Measurements from ENCODE around the gene MXRA5. TPM values are rescaled to one million over a fixed set of nuclear protein-coding genes. Genes with fewer than 3 reads are reported as not detected.

The MXRA5 gene, protein sequence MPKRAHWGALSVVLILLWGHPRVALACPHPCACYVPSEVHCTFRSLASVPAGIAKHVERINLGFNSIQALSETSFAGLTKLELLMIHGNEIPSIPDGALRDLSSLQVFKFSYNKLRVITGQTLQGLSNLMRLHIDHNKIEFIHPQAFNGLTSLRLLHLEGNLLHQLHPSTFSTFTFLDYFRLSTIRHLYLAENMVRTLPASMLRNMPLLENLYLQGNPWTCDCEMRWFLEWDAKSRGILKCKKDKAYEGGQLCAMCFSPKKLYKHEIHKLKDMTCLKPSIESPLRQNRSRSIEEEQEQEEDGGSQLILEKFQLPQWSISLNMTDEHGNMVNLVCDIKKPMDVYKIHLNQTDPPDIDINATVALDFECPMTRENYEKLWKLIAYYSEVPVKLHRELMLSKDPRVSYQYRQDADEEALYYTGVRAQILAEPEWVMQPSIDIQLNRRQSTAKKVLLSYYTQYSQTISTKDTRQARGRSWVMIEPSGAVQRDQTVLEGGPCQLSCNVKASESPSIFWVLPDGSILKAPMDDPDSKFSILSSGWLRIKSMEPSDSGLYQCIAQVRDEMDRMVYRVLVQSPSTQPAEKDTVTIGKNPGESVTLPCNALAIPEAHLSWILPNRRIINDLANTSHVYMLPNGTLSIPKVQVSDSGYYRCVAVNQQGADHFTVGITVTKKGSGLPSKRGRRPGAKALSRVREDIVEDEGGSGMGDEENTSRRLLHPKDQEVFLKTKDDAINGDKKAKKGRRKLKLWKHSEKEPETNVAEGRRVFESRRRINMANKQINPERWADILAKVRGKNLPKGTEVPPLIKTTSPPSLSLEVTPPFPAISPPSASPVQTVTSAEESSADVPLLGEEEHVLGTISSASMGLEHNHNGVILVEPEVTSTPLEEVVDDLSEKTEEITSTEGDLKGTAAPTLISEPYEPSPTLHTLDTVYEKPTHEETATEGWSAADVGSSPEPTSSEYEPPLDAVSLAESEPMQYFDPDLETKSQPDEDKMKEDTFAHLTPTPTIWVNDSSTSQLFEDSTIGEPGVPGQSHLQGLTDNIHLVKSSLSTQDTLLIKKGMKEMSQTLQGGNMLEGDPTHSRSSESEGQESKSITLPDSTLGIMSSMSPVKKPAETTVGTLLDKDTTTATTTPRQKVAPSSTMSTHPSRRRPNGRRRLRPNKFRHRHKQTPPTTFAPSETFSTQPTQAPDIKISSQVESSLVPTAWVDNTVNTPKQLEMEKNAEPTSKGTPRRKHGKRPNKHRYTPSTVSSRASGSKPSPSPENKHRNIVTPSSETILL (N-terminal part only)
- 9.7 TPM for polyA plus RNA-seq (2013, experiment 1 of 2)
- 9.2 TPM for polyA plus RNA-seq (2013, experiment 2 of 2)

DNA sequence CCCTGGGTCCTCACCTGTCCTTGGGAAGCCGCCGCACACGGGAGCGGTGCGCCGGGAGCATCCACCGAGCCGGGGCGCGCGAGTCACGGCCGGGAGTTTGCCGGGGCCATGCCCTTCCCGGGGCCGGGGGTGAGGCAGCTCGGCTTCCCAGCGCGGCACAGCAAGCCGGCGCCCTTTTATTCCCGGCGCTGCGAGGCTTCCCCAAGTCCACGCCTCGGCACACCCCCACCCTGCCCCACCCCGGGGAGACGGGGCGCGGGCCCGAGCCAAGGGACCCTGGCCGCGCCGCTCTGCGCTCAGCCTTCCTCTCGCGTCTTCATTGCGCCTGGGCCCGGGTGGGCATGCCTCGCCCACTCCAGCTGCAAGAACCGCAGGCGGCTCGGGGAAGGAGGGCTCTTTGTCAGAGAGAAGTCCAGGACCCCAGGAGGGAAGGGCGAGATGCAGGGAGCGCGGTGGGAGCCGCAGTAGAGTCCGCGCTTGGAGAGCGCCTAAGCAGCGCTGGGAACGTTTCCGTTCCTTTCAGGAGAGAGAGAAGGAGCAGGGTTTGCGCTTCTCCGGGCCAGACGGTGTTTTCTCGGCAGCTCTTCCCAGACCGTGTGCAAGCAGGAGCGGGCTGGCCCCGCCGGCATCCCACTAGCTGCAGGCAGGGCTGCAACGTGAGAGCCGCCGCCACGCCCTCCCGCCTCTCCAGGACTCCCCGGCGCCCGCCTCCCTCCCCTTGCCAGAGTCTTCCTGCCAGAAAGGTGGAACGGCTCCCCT, at the start of gene MXRA5:
Gene MXRA5 (minus strand): TSS at position 152 of the 759 bp plus-strand sequence. CDS start 2,819 bp downstream, outside the sequence.
- H3K36me3 ChIP-seq (ENCODE audit: control insufficient read depth, insufficient read depth, low read length), result no peaks in the 10 kb centered on the region
- H3K4me3 ChIP-seq (ENCODE audit: extremely low read depth, insufficient read depth, low read length, poor library complexity, severe bottlenecking), result peak within 1 kb of the TSS; percentile 41
- H3K4me1 ChIP-seq (ENCODE audit: control insufficient read depth, insufficient read depth, low read length, poor library complexity, severe bottlenecking), result no peaks in the 10 kb centered on the region
- H3K27ac ChIP-seq (ENCODE audit: low read depth, low read length, severe bottlenecking), result no peak within 1 kb of the TSS
- 0% methylated on average over 11 of the region's 70 CpGs for WGBS, 2 experiments (ENCODE audit: insufficient coverage in 2 of 2)
- no peaks in the 10 kb centered on the region for H3K9me3 ChIP-seq (ENCODE audit: control insufficient read depth, low read length)

DNA sequence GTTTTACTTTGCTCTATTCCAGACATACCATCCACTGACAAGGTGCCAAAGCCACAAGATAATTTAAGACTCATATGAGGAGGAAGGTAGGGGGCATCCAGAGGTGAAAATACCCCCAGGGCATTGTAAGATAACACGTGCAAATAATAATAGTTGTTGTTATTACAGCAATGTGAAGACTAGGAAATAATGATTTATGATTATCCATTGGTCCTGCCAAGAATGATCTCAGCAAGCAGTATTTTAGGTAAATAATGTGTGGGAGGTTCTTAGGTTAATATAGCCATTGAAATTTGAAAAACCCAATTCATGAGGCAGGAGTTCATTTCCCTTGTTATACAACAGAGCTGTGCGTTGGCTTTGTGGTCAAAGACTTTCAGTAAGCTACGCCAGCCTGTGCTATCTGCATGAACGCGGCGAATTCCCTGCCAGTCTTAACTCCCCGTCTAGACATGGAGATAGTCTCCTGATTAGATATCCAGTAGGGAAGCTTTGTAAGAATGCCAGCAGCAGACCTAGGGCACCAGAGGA, 47.2 kb upstream of the MXRA5 start:
- Histone ChIP-seq H3K9me3 (ENCODE audit: control insufficient read depth, low read length) (no peaks in the 10 kb centered on the region), H3K4me3 (ENCODE audit: extremely low read depth, insufficient read depth, low read length, poor library complexity, severe bottlenecking) (no peak overlapping the region), H3K27ac (ENCODE audit: low read depth, low read length, severe bottlenecking) (peak overlapping the region; percentile 23), H3K4me1 (ENCODE audit: control insufficient read depth, insufficient read depth, low read length, poor library complexity, severe bottlenecking) (no peaks in the 10 kb centered on the region), H3K36me3 (ENCODE audit: control insufficient read depth, insufficient read depth, low read length) (no peaks in the 10 kb centered on the region)
- WGBS, 2 experiments (ENCODE audit: insufficient coverage in 2 of 2), result 85% methylated on average over 5 of the region's 7 CpGs; no CpG with 5 or more reads in 1 of the 2 experiments

DNA sequence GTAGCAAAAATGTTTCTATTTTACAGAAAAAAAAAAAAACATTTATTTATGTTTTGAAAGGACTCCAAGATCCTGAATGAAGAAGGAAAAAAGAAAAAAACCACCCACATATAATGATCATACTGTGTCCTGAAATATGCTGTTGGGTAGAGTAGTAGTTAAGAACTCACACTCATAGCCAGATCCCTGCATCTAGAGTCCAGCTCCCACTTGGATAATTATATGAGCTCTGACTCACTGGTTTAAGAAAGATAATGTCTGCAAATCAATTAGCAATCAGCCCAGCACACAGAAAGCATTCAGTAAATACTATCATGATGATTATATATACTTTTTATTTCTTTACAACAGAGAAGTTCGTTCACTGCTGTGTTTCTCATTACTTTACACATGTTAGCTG, 46.7 kb upstream of the MXRA5 start:
- no CpG with 5 or more reads among the region's 1 CpG for WGBS, 2 experiments (ENCODE audit: insufficient coverage in 2 of 2)
- no peak overlapping the region for H3K4me3 ChIP-seq (ENCODE audit: extremely low read depth, insufficient read depth, low read length, poor library complexity, severe bottlenecking)
- peak overlapping the region; percentile 23 for H3K27ac ChIP-seq (ENCODE audit: low read depth, low read length, severe bottlenecking)
- no peaks in the 10 kb centered on the region for H3K36me3 ChIP-seq (ENCODE audit: control insufficient read depth, insufficient read depth, low read length)
- no peaks in the 10 kb centered on the region for H3K4me1 ChIP-seq (ENCODE audit: control insufficient read depth, insufficient read depth, low read length, poor library complexity, severe bottlenecking)
- H3K9me3 ChIP-seq (ENCODE audit: control insufficient read depth, low read length), result no peaks in the 10 kb centered on the region

DNA sequence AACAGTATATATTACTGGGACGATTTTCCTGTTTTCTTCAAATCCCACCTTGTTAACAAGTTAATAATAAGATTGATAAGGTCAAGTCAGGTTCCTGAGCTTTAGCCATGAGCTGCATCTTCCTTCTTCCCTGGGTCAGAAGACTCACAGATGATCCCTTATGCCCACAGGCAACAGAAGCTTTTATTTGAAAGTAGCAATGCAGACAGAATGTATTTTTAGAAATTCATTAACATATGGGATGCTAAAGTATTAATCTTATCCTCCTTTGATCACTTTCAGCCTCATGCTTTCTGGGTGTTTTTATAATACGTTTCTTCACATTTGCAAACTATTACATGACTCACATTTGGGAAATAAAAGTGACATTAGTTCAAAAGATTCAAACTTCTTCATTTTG, 42.0 kb upstream of the MXRA5 start:
- WGBS, 2 experiments (ENCODE audit: insufficient coverage in 2 of 2), result no CpG with 5 or more reads among the region's 2 CpGs
- Histone ChIP-seq H3K36me3 (ENCODE audit: control insufficient read depth, insufficient read depth, low read length) (no peaks in the 10 kb centered on the region), H3K4me3 (ENCODE audit: extremely low read depth, insufficient read depth, low read length, poor library complexity, severe bottlenecking) (no peak overlapping the region), H3K4me1 (ENCODE audit: control insufficient read depth, insufficient read depth, low read length, poor library complexity, severe bottlenecking) (no peaks in the 10 kb centered on the region), H3K9me3 (ENCODE audit: control insufficient read depth, low read length) (no peaks in the 10 kb centered on the region), H3K27ac (ENCODE audit: low read depth, low read length, severe bottlenecking) (no peak overlapping the region)

DNA sequence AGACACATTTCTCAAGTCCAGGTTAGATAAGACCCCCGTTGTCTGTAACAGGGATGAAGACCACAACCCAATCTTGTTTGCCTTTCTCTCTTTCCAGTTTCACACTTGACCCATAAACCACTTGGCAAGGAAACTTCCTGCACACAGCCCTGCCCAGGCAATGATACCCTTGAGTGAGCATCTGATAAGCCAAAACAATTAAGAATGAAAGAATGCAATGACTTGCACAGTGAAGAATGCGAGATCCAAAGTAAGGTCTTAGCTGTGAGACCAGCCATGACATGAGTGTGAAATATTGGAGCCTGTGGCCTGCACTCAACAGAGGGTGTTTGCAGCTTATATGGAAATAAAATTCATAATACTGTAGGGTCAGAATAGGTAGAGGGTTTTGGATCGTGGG, 37.9 kb upstream of the MXRA5 start:
- WGBS, 2 experiments (ENCODE audit: insufficient coverage in 2 of 2), result 100% methylated on average over 1 of the region's 3 CpGs; no CpG with 5 or more reads in 1 of the 2 experiments
- H3K36me3 ChIP-seq (ENCODE audit: control insufficient read depth, insufficient read depth, low read length), result no peaks in the 10 kb centered on the region

DNA sequence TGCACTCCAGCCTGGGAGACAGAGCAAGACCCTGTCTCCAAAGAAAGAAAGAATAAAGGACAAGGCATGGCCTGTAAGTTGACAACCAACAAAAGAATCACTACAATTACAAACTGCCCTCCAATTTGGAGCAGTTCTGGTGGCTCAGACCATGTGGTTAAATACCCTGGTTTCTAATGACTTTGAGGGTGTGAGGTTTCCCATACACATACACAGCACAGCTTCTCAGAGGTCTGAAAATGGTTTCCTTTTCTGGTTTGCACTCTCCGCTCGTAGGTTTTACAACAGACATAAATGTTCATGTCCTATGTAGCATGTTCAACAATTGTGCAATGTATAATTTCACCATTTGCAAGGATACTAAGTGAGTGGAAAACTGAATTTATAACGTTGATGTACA, 34.2 kb upstream of the MXRA5 start:
- no peak overlapping the region for H3K27ac ChIP-seq (ENCODE audit: low read depth, low read length, severe bottlenecking)
- no peaks in the 10 kb centered on the region for H3K9me3 ChIP-seq (ENCODE audit: control insufficient read depth, low read length)
- WGBS, 2 experiments (ENCODE audit: insufficient coverage in 2 of 2), result no CpG with 5 or more reads among the region's 3 CpGs
- H3K4me1 ChIP-seq (ENCODE audit: control insufficient read depth, insufficient read depth, low read length, poor library complexity, severe bottlenecking), result no peaks in the 10 kb centered on the region
- H3K4me3 ChIP-seq (ENCODE audit: extremely low read depth, insufficient read depth, low read length, poor library complexity, severe bottlenecking), result no peak overlapping the region
- no peaks in the 10 kb centered on the region for H3K36me3 ChIP-seq (ENCODE audit: control insufficient read depth, insufficient read depth, low read length)

More for the DNA sequence above, 37.9 kb upstream of the MXRA5 start:
- Histone ChIP-seq H3K9me3 (ENCODE audit: control insufficient read depth, low read length) (no peaks in the 10 kb centered on the region), H3K27ac (ENCODE audit: low read depth, low read length, severe bottlenecking) (no peak overlapping the region), H3K4me1 (ENCODE audit: control insufficient read depth, insufficient read depth, low read length, poor library complexity, severe bottlenecking) (no peaks in the 10 kb centered on the region), H3K4me3 (ENCODE audit: extremely low read depth, insufficient read depth, low read length, poor library complexity, severe bottlenecking) (no peak overlapping the region)

DNA sequence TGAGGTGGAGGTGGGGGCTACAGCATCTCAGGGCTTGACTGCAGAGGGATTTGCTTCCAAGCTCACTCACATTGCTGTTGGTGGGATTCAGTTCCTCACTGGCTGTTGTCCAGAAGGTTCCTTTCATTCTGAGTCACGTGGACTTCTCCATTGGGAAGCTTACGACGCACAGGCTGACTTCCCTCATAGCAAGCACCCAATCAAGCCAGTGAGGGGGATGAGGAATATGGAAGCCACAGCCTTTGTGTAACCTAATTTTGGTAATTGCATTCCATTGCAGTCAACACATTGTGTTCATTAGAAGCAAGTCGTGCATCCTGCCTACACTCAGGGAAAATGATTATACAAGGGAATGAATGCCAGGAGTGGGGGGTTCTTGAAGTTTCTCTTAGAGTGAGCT, 32.7 kb upstream of the MXRA5 start:
- H3K4me1 ChIP-seq (ENCODE audit: control insufficient read depth, insufficient read depth, low read length, poor library complexity, severe bottlenecking), result no peaks in the 10 kb centered on the region
- no peaks in the 10 kb centered on the region for H3K36me3 ChIP-seq (ENCODE audit: control insufficient read depth, insufficient read depth, low read length)
- WGBS, 2 experiments (ENCODE audit: insufficient coverage in 2 of 2), result 88% methylated on average over 1 of the region's 4 CpGs; no CpG with 5 or more reads in 1 of the 2 experiments
- no peak overlapping the region for H3K4me3 ChIP-seq (ENCODE audit: extremely low read depth, insufficient read depth, low read length, poor library complexity, severe bottlenecking)
- H3K27ac ChIP-seq (ENCODE audit: low read depth, low read length, severe bottlenecking), result no peak overlapping the region
- H3K9me3 ChIP-seq (ENCODE audit: control insufficient read depth, low read length), result no peaks in the 10 kb centered on the region

DNA sequence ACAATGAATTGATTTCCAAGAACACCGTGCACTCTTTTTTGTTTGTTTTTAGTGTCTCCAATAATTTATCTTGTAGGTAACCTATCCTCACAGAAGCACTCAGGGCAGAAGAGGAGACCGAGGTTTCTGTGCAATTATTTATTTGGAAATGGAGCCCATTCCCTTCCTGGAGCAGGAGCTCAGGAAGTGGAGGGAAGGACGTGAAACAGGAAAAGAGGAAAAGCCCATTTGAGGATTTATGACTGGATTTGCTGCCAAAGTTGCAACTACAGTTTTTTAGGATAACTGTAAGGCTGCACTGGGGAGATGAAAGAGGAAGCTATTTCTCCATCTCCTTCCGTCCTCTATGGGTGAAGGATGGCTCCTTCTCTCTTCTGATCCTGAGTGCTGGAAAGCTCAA, 31.7 kb upstream of the MXRA5 start:
- Histone ChIP-seq H3K36me3 (ENCODE audit: control insufficient read depth, insufficient read depth, low read length) (no peaks in the 10 kb centered on the region), H3K4me3 (ENCODE audit: extremely low read depth, insufficient read depth, low read length, poor library complexity, severe bottlenecking) (no peak overlapping the region), H3K9me3 (ENCODE audit: control insufficient read depth, low read length) (no peaks in the 10 kb centered on the region), H3K27ac (ENCODE audit: low read depth, low read length, severe bottlenecking) (no peak overlapping the region), H3K4me1 (ENCODE audit: control insufficient read depth, insufficient read depth, low read length, poor library complexity, severe bottlenecking) (no peaks in the 10 kb centered on the region)
- WGBS, 2 experiments (ENCODE audit: insufficient coverage in 2 of 2), result 78% methylated on average over 1 of the region's 4 CpGs; no CpG with 5 or more reads in 1 of the 2 experiments

DNA sequence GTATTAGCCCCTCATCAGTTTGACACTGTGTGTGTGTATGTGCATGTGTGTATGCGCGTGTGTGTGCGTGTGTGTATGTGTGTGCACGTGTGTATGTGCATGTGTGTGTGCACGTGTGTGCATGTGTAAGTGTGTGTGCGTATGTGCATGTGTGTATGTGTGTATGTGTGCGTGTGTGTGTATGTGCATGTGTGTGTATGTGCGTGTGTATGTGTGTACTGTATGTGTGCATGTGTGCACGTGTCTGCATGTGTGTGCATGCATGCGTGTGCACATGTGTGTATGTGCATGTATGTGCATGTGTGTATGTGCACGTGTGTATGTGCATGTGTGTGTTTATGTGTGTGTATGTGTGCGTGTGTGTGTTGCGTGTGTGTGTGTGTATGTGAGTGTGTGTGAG, 31.1 kb upstream of the MXRA5 start:
- H3K27ac ChIP-seq (ENCODE audit: low read depth, low read length, severe bottlenecking), result no peak overlapping the region
- no peaks in the 10 kb centered on the region for H3K36me3 ChIP-seq (ENCODE audit: control insufficient read depth, insufficient read depth, low read length)
- no peaks in the 10 kb centered on the region for H3K9me3 ChIP-seq (ENCODE audit: control insufficient read depth, low read length)
- 95 to 100% methylated on average over 2 to 9 of the region's 13 CpGs for WGBS, 2 experiments (ENCODE audit: insufficient coverage in 2 of 2)
- no peaks in the 10 kb centered on the region for H3K4me1 ChIP-seq (ENCODE audit: control insufficient read depth, insufficient read depth, low read length, poor library complexity, severe bottlenecking)
- H3K4me3 ChIP-seq (ENCODE audit: extremely low read depth, insufficient read depth, low read length, poor library complexity, severe bottlenecking), result no peak overlapping the region

Data from mesodermal cell (in vitro differentiated cells).